SIG-M5 treated with dmso at 0.1 percent for 504 hours (cell line): Measurements from ENCODE around the gene PRUNE1.

ENCODE experiments used
- DNase-seq: peaks from one replicate; lab custom pipeline; 2025; ENCODE audit not compliant: unreplicated experiment; lab: John Stamatoyannopoulos, UW

Gene PRUNE1

DNA sequence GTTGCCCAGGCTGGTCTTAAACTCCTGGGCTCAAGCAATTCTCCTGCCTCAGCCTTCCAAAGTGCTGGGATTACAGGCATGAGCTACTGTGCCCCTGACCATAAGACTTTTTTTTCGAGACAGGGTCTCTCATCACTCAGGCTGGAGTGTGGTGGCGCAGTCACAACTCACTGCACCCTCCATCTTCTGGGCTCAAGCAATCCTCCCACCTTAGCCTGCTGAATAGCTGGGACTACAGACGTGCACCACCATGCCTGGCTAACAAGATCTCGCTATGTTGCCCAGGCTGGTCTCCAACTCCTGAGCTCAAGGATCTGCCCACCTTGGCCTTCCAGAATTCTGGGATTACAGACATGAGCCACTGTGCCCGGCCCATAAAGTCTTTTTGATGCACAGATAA lies 41.2 kb downstream of the PRUNE1 start:
- no peak for DNase-seq

DNA sequence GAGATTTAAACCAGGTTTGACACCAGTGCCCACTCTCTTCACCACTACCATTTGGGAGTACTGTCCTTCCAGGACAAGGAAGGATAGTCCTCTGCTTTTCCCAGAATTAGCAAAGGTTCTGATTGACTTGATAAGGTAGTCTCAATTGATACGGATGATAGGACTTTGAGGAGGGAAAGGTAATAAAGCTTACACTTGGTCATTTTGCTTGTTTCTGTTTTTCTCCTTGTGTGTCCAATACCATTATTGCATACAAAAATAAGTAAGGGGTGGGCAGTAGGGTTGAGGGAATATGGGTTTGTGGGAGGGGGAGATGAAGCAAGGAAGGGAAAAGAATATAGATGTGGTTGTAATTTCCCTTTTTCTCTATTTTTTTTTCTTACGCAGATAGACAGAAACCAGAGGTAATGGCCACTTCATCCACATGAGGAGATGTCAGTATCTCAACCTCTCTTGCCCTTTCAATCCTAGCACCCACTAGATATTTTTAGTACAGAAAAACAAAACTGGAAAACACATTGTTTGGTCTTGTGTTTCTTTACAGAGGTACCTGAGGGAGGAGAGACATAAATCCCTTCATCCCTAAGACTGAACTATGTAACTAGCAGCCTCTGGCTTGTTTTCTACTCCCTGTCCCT lies 41.9 kb downstream of the PRUNE1 start:
- DNase-seq, result no peak

DNA sequence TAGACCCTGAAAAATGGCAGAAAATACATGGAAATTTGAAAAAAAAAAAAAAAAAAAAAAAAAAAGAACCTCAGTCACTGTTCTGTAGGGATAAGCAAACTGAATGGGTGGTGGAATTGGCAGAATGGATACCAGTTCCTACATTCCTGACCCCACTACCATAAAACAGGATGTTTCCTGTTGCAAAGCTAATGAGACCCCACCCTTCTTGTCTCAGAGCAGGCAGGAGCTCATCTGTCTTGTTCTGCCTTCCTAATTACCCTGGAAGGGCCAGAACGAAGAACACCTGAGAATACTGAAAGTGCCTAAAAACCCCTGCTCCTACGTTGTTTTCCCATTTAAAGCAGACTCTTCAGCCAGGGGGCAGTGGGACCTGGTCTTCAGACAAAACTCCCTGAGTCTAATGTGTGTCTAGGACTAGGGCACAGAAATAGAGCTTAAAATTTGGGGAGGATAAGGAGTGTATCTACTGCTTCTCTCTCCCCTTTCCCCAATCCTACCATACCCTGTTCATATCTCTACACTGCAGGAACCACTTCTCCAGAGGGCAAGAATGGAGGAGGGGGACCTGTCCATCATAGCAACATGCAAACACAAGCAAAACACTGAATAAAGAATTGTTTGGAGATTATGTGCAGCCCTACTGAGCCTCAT lies 43.2 kb downstream of the PRUNE1 start:
- no peak for DNase-seq

DNA sequence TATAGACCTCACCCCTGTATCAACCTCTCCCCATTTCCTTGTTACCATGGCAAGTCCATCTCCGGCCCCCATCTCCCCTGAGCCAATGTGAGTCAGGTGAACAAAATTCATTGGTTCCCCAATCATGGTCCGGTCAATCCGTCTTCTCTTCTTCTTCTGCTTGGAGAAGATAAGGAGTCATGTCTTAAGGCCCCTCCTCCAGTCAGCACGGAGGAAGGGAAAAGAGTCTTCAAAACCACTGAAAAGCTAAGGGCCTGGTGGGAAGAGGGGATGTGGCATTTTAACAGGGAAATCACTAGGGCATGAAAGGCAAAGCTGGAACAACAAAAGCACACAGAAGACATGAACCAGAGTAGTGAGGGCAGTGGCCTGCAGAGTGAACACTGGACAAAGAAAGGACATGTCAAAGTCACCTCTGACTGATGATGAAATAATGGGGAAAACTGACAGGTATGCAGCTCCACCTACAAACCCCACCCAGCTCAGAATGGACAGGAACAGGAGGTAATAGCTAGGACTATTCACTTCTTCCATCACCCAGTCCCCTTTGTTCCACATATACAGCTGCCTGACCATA lies 46.8 kb downstream of the PRUNE1 start:
- DNase-seq, result no peak

DNA sequence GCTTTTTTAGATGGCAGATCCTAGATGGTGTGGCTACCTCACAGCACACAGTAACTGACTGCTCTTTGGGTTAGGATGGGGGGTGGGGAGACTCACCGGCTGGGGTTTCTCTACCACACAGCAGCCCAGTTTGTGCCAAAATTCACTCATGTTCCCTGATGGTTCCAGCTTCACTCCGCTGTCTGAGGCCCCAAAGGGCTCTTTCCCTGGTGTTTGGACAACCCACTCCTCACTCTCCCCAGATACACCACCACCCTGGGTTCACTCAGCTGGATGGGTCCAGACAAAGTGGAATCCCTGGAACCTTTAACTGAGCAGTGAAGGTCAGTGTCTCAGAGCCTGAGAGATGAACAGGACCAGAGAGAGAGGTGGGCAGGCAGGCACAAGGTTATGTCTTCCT lies 47.3 kb downstream of the PRUNE1 start:
- no peak for DNase-seq

DNA sequence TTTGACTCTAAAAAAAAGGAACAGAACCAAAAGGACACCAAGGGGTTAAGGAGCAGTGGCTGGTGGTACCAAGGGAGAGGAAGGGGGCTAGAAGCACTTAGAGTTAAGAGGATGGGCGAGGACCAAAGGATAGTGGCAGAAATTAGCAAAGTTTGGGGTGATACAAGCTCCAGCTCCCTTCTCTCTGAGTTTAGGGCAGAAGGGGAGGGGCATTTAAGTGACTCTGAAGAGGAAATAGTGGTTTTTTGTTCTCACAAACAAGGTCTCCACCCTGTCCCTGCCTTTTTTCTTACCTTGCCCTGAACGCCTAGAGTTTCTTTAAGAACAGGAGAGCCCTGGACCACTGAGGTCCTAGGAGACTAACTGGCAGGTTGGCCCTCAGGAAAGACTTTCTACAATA lies 47.9 kb downstream of the PRUNE1 start:
- peak; percentile 58 for DNase-seq

DNA sequence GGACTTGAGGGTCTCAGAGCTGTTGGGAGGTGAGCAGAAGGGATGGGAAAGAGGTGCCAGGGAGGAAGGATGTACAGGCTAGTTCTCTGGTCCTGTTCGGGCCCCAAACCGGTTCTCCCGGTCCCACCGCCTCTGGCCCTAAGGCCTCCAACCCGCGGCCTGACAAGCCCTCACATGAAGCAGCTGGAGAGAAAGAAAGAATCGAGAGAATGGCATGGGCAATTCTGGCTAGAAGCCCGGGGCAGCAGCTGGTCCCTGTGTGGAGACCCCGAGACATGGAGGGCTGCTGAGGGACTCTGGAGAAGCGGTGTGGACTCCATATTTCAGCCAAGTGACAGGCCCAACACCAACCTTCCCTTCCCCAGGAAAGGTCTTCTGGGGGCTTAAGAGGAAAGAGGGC lies 50.4 kb downstream of the PRUNE1 start:
- peak; percentile 76 for DNase-seq

DNA sequence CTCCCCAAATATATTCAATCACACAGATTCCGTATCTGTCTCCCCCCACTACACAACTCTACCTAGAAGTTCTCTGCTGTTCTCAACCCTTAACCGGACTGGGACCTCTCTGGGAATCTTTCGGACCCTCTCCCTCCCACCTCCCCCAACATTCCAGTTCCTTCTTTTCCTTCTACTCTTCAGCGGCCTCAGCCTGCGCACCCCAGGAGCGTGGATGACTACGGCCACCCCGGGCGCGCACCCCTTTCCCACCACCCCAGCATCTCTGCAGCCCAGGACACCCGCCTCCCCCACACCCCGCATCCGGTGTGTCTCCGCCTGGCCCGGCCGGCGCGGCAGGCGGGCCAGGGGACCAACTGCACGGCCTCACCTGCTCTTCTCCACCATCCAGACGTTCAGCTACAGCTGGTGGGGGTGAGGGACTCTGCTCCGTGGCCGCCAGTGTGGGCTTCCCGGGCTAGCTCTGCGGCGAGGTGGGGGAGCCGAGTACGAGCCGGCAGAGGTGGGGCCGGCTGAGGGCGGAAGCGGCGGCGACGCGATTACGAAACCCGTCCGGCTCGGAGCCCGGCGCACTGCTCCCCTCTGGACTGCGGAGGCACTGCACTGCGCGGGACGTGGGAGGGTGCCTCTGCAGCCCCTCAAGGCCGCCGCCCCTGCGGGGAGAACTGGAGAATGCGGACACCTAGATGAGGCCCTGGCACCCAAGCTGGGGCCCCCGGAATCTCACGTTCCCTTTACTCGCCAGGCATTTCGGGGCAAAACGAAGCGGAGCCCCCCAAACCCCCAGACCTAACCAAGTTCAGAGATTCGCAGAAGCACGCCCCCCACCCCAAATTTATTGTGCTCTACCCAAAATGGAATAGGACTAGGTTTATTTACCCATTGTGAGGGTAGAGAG lies 51.1 kb downstream of the PRUNE1 start, which contains the start of gene CDC42SE1:
CDC42SE1 (minus strand) TSS at position 514 of the 898 bp plus-strand sequence. CDS start 3,892 bp downstream, outside the sequence.
- peak; percentile 94 for DNase-seq

DNA sequence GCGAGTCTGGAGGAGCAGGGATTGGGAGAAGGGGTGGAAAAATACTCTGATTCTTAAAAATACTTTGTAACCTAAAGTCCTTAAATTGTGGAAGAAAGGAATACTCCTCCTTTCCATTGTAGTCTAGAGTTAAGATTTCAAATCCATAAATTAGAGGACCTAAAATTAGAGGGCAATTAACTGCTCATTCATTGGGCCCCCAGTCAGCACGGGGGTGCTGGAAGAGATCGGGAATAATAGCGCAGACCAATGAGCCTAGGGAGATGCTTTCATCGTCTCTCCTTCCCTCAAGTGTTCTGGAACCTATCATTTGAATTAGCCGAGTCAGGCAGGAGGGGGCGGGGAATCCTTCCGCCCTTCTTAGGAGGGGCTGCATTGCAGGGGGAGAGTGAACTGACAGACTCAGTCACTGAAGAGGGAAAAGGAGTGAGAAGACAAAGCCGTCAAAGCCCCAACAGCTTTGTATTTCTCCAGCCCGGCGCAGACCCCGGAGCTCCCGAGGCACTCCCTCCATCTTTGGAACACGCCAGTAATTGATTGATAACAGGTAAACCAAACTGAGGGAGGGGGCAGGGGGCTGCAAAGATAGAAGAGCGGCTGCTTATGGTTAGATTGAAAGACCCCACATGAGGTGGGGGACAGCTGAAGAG lies 51.9 kb downstream of the PRUNE1 start, which contains the start of gene MLLT11:
MLLT11 (plus strand) TSS at position 391 of the 650 bp plus-strand sequence. CDS start 6,828 bp downstream, outside the sequence.
- DNase-seq, result no peak

DNA sequence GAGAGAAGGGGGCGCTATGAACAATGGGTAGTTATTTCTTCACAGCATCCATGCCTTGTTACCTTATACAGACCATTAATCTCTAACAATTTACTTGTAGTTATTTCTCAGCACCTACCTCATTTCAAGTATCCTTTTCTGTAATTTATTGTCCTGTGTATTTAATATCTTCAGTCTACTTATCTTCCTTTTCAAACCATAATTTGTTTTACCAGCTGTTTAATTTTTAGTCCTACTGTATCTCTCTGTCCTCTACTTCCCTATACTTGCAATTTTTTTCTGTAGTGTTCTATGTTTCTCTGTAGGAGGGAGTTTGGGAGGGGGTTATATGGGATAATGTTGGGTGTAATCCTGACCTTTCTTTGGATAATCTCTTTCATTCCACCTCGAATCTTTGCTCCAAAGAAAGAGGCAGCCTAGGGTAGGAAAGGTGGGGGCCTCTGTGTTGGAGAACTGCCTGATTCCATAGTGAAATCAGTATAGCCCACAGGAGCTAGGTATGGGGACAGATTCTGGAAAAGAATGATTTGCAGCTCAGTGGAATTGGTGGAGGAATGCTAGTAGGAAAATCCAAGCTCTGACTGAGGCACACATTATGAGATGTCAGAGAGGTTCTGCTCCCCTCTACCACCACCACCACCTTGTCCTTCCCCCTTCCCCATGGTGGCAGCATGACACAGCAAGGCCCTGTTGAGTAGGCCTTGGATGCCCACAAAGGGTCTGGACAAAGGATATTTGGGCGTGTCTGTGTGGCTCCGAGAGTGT lies 52.6 kb downstream of the PRUNE1 start:
- DNase-seq, result no peak

DNA sequence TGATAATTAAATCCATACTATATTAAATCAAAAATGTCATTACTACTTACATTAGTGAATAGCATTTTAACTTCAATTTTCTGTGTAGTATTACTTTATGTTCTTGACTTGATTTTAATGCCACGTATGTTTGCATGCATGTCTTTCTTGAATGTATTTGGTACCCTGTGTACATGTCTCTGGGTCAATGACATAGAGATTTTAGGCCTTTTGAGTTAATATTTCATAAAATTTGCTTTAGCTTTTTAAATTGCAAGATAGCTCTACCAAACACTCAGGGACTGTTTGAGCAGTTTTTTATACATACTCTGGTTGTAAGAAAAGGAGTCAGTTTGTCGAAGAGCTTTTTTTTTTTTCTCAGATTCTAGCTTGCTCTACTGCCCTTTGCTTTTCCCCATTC lies 53.5 kb downstream of the PRUNE1 start:
- no peak for DNase-seq

DNA sequence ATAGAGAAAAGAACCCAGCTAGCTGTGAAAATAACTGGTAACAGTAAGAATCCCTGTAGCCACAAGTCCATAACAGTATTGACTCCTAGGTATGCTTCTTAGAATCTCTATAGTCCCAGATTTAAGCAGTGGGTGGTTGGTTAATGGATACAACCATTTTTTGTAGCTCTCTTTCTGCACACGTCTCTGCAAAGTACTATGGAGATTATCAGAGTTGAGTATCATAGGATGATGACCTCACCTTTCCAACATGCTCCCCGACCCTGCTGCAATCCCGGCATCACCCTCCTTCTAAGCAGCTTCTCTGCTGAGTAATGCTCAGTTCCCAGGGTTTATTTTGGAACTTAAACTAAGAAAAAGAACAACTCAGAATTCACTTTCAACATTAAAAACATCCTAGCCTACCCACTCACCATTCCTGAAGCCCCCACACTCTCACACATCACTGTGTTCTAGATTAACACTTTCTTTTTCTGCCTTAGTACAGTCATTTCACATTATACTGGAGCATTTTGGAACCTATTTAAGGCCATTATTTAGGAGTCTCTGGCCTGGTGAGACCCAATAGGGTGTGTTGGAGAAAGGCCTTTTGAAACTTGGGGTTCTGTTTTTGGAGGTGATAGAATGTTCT lies 54.6 kb downstream of the PRUNE1 start:
- DNase-seq, result no peak

DNA sequence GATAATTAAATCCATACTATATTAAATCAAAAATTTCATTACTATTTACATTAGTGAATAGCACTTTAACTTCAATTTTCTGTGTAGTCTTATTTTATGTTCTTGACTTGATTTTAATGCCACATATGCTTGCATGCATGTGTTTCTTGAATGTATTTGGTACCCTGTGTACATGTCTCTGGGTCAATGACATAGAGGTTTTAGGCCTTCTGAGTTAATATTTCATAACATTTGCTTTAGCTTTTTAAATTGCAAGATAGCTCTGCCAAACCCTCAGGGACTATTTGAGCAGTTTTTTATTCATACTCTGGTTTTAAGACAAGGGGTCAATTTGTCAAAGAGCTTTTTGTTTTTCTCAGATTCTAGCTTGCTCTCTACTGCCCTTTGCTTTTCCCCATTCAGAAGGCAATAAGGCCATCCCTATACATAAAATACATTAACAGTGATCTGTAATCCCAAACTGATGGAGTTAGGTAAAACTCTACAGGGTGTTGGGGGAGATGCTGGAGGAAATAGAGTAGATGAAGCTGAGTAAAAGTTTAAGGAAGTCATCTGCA lies 56.9 kb downstream of the PRUNE1 start:
- no peak for DNase-seq

DNA sequence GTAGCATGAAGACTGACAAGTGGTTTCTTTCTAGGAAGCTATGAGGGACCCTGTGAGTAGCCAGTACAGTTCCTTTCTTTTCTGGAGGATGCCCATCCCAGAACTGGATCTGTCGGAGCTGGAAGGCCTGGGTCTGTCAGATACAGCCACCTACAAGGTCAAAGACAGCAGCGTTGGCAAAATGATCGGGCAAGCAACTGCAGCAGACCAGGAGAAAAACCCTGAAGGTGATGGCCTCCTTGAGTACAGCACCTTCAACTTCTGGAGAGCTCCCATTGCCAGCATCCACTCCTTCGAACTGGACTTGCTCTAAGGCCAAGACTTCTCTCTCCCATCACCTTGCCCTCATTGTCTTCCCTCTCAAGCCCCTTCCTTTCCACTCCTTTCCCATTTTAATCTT lies 58.9 kb downstream of the PRUNE1 start:
- DNase-seq, result no peak

DNA sequence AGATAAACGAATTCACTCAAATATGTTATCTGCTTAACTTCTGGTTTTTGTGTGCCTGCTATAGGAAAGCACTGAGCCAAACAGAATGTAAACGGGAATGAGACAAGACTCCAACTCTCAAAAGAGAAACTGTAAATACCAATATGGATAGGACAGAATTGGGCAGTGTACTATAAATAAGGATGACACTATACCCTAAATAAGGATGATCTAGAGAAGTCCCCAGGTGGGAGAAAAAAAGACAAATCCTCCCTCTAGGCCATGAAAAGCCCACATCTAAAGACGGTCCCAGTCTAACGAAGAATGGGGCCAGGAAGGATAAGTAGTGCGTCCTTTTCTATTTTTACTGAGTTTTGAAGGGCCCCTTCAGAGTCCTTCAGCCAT lies 60.8 kb downstream of the PRUNE1 start:
- DNase-seq, result no peak

DNA sequence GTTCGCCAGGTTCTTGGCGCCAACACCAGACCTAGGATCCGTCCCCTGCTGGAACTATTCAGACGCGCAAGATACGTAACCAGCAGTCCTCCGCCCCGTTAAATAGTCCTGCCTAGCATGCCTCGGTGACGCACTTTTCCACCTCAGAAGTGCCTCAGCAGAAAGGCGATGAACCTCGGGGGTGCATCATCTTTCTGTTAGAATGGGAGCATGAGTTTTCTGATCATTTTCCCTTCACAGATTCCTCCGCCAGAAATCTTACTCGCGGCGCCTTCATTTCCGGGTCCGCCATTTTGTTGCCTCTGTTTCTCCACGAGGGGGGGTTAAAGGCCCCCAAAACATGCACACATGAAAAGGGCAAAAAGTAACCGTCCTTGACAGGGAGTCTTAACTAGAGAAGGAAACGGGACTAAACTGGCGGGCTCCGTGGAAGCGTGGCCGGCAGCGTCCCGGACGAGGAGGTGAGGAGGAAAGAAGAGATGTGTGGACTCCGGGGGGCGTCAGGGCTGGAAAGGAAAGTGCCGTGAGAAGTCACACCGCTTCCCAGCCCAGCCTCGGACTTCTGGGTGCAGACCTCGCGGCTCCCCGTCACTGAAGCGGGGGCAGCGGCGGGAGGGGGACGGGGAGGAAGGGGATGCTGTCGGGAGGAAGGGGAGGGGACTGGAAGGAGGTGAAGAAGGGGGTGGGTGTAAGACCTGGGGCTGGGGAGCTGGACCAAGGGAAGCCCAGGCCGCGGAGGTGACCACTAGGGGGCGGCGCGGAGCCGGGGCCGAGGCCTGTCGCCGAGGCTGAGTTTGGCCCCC lies 62.4 kb downstream of the PRUNE1 start, which contains the start of gene GABPB2:
GABPB2 (plus strand) TSS at position 288 of the 803 bp plus-strand sequence. CDS start 17,429 bp downstream, outside the sequence.
- peak; percentile 97 for DNase-seq

DNA sequence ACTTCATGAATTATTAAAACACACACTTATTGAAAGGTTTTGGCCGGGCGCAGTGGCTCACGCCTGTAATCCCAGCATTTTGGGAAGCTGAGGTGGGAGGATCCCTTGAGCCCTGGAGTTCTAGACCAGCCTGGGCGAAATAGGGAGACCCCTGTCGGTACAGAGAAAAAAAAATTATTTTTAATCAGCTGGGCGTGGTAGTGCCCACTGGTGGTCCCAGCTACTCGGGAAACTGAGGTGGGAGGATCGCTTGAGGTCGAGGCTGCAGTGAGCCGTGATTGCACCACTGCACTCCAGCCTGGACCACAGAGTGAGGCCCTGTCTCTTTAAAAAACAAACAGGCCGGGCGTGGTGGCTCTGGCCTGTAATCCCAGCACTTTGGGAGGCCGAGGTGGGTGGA lies 64.0 kb downstream of the PRUNE1 start:
- no peak for DNase-seq
